ENCODE results near the gene LRRC3. TPM values are rescaled to one million over a fixed set of nuclear protein-coding genes. Genes with fewer than 3 reads are reported as not detected.

The LRRC3 gene
- total and polyA plus RNA-seq, 2 donors (not counting 3 experiments of a cell fraction or from before 2014, with no cell fraction given): 4.8 to 4.9 TPM

DNA sequence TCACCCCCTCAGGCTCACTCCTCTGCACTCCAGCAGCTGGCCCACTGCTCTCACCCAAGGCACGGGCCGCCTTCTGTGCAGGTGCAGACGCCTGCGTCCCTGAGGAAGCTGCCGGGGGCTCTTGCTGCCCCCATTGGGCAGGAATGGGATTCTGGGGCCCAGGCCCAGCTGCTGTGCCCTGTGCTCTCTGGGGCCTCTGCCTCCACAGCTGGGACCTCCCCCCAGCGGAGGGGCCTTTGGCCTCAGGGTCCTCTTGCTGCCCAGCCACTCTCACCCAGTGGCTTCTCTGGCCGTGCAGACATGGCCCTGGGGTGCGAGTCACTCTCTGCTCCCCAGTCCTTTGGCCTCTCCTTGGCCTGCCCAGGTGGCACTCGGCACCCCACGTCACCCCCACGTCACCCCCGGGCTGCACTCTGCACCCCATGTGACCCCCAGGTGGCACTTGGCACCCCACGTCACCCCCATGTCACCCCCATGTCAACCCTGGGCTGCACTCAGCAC is 19.1 kb upstream of the LRRC3 start:
- Histone ChIP-seq H3K4me1 (ENCODE audit: control insufficient read depth, extremely low read depth, insufficient read depth, low read length) (no peaks in the 10 kb centered on the region), H3K9me3 (replicated peaks; ENCODE audit: control insufficient read depth, insufficient read depth, low read length) (no peaks in the 10 kb centered on the region), H3K9ac (replicated peaks; ENCODE audit: extremely low read depth, insufficient read depth, low read length) (no peak overlapping the region), H3K9me1 (replicated peaks; ENCODE audit: control insufficient read depth, extremely low read depth, insufficient read depth, low read length) (no peaks in the 10 kb centered on the region), H3K4me3 (replicated peaks in 1 of 3; ENCODE audit: insufficient read depth in 1 of 3, low read depth in 1 of 3, low read length in 3 of 3) (no peak overlapping the region), H3K27me3 (ENCODE audit: control insufficient read depth in 2 of 2, insufficient read depth in 2 of 2, low read length in 2 of 2) (no peaks in the 10 kb centered on the region), H3K79me2 (ENCODE audit: control insufficient read depth, insufficient read depth, low read length) (no peaks in the 10 kb centered on the region), H3K27ac (ENCODE audit: insufficient read depth, low read depth, low read length) (no peak overlapping the region), H2AFZ (ENCODE audit: low read depth, low read length) (no peak overlapping the region), H3K4me2 (ENCODE audit: insufficient read depth, low read length) (no peak overlapping the region), H3K36me3 (ENCODE audit: control insufficient read depth in 2 of 2, extremely low read depth in 1 of 2, insufficient read depth in 2 of 2, low read length in 2 of 2) (no peaks in the 10 kb centered on the region), H4K20me1 (replicated peaks; ENCODE audit: control insufficient read depth, extremely low read depth, insufficient read depth, low read length) (no peaks in the 10 kb centered on the region)
- dilution Hi-C loops (cut with MboI; ENCODE audit: extremely low pct_ligation_motif_present, low sequenced_read_pairs) (no loop called here), intact Hi-C loops (cut with micrococcal nuclease) (no loop called here)
- POLR2A ChIA-PET: no interaction called here
- FAIRE-seq (no peak), DNase-seq (ENCODE audit: low read depth, low spot score) (no peak)
- no peak for TF ChIP-seq POLR2A (IDR thresholded peaks at IDR 0.05; ENCODE audit: low read depth, low read length)
- no peak for TF ChIP-seq EZH2 (IDR thresholded peaks at IDR 0.05; ENCODE audit: borderline replicate concordance, low read depth, low read length, severe bottlenecking)
- no peak for TF ChIP-seq MYC (IDR thresholded peaks at IDR 0.05; ENCODE audit: low read depth, low read length)
- TF ChIP-seq, protein P1, sequence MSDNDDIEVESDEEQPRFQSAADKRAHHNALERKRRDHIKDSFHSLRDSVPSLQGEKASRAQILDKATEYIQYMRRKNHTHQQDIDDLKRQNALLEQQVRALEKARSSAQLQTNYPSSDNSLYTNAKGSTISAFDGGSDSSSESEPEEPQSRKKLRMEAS (IDR thresholded peaks at IDR 0.05; ENCODE audit: insufficient read depth, insufficient read length): no peak
- TF ChIP-seq GATA2 (IDR thresholded peaks at IDR 0.05; ENCODE audit: insufficient read depth, insufficient read length, low read depth, low read length): no peak
- no peak for TF ChIP-seq FOS (IDR thresholded peaks at IDR 0.05; ENCODE audit: borderline replicate concordance, insufficient read depth, low read length)
- TF ChIP-seq JUN (IDR thresholded peaks at IDR 0.05; ENCODE audit: borderline replicate concordance, insufficient read depth, insufficient read length, low read depth): no peak
- CTCF ChIA-PET: no interaction called here
- BruUV-seq (replicated peaks): no TSS peak

- H4K20me1 ChIP-seq (replicated peaks; ENCODE audit: control insufficient read depth, extremely low read depth, insufficient read depth, low read length): no peaks in the 10 kb centered on the region
- FAIRE-seq: no peak
- H3K27me3 ChIP-seq (ENCODE audit: control insufficient read depth in 2 of 2, insufficient read depth in 2 of 2, low read length in 2 of 2): no peaks in the 10 kb centered on the region
- no peak overlapping the region for H3K9ac ChIP-seq (replicated peaks; ENCODE audit: extremely low read depth, insufficient read depth, low read length)
- no peak for TF ChIP-seq POLR2A (IDR thresholded peaks at IDR 0.05; ENCODE audit: low read depth, low read length)
- no peak for TF ChIP-seq FOS (IDR thresholded peaks at IDR 0.05; ENCODE audit: borderline replicate concordance, insufficient read depth, low read length)
- TF ChIP-seq, protein P1 (IDR thresholded peaks at IDR 0.05; ENCODE audit: insufficient read depth, insufficient read length): no peak
- no peak for TF ChIP-seq JUN (IDR thresholded peaks at IDR 0.05; ENCODE audit: borderline replicate concordance, insufficient read depth, insufficient read length, low read depth)
- TF ChIP-seq GATA2 (IDR thresholded peaks at IDR 0.05; ENCODE audit: insufficient read depth, insufficient read length, low read depth, low read length): no peak
- TF ChIP-seq, protein P2, sequence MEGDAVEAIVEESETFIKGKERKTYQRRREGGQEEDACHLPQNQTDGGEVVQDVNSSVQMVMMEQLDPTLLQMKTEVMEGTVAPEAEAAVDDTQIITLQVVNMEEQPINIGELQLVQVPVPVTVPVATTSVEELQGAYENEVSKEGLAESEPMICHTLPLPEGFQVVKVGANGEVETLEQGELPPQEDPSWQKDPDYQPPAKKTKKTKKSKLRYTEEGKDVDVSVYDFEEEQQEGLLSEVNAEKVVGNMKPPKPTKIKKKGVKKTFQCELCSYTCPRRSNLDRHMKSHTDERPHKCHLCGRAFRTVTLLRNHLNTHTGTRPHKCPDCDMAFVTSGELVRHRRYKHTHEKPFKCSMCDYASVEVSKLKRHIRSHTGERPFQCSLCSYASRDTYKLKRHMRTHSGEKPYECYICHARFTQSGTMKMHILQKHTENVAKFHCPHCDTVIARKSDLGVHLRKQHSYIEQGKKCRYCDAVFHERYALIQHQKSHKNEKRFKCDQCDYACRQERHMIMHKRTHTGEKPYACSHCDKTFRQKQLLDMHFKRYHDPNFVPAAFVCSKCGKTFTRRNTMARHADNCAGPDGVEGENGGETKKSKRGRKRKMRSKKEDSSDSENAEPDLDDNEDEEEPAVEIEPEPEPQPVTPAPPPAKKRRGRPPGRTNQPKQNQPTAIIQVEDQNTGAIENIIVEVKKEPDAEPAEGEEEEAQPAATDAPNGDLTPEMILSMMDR (IDR thresholded peaks at IDR 0.05; ENCODE audit: extremely low read depth in 1 of 2, insufficient read depth in 1 of 2, low read depth in 1 of 2, low read length in 2 of 2): no peak
- no peak for TF ChIP-seq EZH2 (IDR thresholded peaks at IDR 0.05; ENCODE audit: borderline replicate concordance, low read depth, low read length, severe bottlenecking)
- TF ChIP-seq MYC (IDR thresholded peaks at IDR 0.05; ENCODE audit: low read depth, low read length): no peak
- TF ChIP-seq POLR2AphosphoS5 (IDR thresholded peaks at IDR 0.05; ENCODE audit: insufficient read depth, low read depth, low read length): no peak
- DNase-seq (ENCODE audit: low read depth, low spot score): no peak
- H3K36me3 ChIP-seq (ENCODE audit: control insufficient read depth in 2 of 2, extremely low read depth in 1 of 2, insufficient read depth in 2 of 2, low read length in 2 of 2): no peaks in the 10 kb centered on the region
- no TSS peak for BruUV-seq (replicated peaks)
- dilution Hi-C loops (cut with MboI; ENCODE audit: extremely low pct_ligation_motif_present, low sequenced_read_pairs) (no loop called here), intact Hi-C loops (cut with micrococcal nuclease) (no loop called here)
- no peak overlapping the region for H2AFZ ChIP-seq (ENCODE audit: low read depth, low read length)
- no peaks in the 10 kb centered on the region for H3K9me3 ChIP-seq (replicated peaks; ENCODE audit: control insufficient read depth, insufficient read depth, low read length)
- H3K79me2 ChIP-seq (ENCODE audit: control insufficient read depth, insufficient read depth, low read length): no peaks in the 10 kb centered on the region
- H3K4me2 ChIP-seq (ENCODE audit: insufficient read depth, low read length): no peak overlapping the region
- H3K27ac ChIP-seq (ENCODE audit: insufficient read depth, low read depth, low read length): no peak overlapping the region
- H3K9me1 ChIP-seq (replicated peaks; ENCODE audit: control insufficient read depth, extremely low read depth, insufficient read depth, low read length): no peaks in the 10 kb centered on the region
- H3K4me1 ChIP-seq (ENCODE audit: control insufficient read depth, extremely low read depth, insufficient read depth, low read length): no peaks in the 10 kb centered on the region
- H3K4me3 ChIP-seq (replicated peaks in 1 of 3; ENCODE audit: insufficient read depth in 1 of 3, low read depth in 1 of 3, low read length in 3 of 3): no peak overlapping the region
- ChIA-PET CTCF (interaction anchor here (1.1 kb wide), 1 partner anchor 8 kb away, joined by 3 read pairs; no protein-coding TSS in a partner anchor), POLR2A (interaction anchor here (0.6 kb wide), 1 partner anchor 1255 kb away, joined by 7 read pairs; no protein-coding TSS in a partner anchor)
These were observed 18.4 kb upstream of the LRRC3 start for GRCh38 chr21:44436958-44437357.

All from endothelial cell of umbilical vein (primary cell).